HG03196 (cell line): ENCODE measurements around the gene ARHGAP27.
"Not testable (repeated sequence)": the region's sequence is repeated elsewhere in the genome, so short reads cannot be mapped to it uniquely, and the experiment has no call there.

Experiments
- ATAC-seq: cut with Tn5 transposase; IDR thresholded peaks from one replicate; pipeline ENCODE4 v1.9.1; 2021; ENCODE audit not compliant: unreplicated experiment

The ARHGAP27 gene

DNA sequence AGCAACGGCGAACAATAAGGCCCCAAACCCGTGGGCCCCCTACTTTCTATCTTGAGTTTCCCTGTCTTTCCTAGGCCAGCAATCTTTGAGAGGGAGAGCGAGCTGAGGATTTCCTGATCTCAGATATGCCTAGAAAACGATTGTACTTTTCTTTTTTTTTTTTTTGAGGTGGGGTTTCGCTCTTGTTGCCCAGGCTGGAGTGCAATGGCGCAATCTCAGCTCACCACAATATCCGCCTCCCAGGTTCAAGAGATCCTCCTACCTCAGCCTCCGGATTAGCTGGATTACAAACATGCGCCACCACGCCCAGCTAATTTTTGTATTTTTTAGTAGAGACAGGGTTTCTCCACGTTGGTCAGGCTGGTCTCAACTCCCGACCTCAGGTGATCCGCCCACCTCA lies 15.0 kb upstream of the ARHGAP27 start:
- not testable (repeated sequence) for ATAC-seq

DNA sequence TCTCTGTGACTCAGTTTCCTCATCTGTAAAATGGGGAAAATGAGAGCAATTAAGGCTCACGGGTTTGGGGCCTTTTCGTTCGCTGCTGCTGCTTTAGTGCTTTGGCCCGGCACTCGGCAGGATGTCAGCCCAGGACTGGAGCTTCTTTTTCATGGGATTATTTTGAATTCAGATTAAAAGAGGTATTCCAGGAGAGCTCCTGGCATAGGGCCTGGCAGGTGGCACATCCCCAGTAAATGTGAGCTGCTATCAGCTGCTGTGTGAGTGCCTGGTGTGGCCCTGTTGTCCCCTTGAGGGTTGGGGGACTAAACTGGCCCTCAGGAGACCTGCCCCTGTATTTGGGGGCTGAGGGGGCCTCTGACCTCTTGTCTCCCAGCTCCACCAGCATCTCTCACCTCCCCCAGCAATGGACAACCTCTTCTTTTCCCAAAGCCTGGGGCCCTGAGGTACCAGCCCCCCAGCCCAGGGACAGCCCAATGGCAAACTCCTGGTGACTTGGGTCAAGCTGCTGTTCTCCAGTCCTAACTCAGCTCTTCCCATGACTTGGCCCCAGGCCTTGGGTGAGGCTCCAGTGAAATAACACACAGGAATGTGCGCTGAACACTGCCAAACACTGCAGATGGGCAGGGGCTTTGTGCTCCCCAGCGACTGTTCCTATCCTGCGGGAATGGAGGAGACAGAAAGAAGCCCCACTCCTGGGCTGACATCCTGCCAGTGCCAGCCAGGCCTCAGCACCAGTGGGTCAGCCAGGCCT lies 14.4 kb upstream of the ARHGAP27 start:
- ATAC-seq, result not testable (repeated sequence)

DNA sequence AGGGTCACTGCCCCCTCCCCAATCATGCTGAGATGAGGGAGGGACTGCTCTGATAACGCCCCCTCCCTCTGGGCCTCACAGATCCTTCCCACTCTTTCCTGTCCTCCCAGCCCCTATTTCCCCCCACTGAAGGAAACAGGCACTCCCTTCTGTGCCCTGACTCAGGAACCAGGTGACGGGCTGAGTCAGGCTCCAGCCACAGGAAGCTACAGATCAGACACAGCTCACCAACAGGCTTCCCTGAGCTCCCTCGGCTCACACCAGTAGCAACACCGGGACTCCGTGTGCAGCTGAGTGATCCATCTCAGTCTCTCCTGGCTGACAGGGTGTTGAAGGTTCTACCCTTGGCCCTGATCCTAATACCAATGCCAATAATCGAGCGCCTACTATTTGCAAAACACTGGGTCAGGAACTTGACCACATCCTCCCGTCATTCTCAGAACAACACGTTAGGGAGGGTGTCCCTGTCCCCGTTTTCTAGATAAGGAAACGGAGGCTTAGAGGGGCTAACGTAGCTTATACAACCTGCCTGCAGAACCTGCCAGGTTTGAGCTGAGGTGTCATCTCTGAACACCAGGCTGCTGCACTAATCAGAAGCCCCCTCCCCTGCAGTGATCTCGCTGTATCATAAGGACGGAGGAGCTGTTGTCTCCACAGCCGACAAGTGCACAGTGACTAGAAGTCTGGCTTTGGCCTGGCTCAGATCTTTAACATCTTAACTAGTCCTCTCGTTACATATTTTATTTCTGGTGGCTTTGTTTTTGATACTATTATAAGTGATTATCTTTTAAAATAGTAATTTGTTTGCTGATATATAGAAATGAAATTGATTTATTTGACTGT lies 13.5 kb upstream of the ARHGAP27 start:
- not testable (repeated sequence) for ATAC-seq

DNA sequence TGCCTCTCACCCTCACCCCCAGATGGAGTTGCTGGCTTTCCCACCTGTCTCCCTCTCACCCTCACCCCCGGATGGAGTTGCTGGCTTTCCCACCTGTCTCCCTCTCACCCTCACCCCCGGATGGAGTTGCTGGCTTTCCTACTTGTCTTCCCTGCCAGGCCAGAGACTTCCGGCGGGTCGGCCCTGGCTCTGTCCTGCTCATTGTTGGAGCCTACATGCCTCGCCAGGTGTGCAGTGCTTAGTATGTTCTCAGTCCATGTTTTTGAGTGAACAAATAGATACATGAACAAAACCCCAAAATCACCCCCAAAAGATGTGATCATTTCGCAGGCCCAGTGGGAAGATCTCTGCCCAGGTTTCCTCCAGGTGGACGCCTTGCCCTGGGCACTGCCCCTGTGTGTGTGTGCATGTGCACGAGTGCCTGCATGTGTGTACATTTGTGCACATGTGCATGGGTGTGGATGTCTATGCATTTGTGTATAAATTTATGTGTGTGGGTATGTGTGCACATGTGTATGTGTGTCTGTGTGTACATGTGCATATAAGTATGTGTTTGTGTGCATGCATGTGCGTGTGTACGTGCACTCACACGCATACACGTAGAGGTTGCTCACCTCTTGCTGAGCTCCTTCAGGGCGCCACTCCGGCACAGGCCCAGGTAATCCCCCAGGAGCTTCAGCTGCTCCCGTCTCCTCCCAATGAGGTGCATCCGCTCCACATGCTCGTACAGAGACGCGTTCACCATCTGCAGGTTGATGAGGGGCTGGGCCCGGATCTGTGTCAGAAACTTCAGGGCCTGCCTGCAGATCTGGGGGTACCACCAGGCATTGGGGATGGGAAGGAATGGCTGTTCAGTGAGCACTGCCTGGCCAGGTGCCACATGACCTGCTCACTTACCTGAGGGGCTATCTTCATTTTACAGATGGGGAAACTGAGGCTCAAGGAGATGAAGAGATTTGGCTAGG lies 12.5 kb upstream of the ARHGAP27 start:
- not testable (repeated sequence) for ATAC-seq

DNA sequence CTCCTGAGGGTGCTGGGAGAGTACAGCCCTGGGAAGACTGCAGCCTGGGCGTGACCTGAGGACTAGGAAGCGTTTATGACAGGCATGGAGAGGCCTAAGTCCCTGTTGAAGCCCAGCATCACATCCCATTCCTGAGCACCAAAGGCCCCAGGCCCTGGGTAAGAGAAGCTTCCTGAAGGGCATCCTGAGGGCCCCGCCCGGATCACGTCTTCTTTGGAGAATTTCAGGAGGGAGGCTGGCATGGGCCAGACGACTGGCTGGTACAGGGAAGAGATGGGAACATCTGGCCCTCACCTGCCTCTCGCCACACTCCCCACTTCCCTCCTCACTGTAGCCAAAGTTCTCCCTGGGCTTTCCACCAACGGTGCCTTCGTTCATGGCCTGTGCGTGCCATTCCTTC lies 11.6 kb upstream of the ARHGAP27 start:
- not testable (repeated sequence) for ATAC-seq

DNA sequence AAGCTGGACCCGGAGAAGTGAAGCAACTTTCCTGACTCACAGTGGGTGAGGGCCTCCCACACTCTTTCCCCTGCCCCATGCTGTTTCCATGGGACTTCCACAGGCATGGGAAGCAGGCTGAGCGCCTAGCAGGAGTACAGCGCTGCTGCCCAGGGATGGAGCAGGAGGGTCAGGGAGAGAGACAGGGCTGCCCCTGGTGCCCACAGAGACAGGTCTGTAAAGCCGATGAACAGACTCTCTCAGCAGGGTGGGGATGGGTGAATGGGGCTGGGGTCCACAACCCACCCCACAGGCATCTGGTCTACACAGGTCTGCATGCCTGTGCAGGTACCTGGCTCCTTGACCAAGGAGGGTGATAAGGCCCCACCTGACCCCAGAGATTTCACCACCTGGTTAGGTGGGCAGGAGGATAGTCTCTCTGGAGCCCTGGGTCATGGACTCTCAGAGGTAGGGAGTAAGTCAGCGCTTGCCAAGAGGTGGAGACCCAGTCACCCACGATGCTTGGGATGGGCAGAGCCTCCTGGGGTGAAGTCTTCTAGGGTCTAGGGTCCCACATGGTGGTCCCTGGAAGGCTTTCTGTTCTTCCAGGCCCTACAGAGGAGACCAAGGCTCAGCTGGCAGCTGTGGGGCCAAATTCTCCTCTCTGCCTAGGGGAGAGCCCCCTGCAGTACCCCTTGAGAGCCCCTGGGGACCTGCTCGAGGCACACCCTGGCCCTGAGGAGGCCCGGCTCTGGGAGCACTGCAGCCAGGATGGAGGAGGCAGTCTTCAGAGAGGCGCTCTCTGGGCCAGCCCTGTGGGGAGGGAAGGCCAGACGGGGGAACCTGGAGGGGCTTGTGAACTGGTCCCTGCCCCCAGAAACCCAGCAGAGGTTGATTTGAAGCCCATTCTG lies 10.9 kb upstream of the ARHGAP27 start:
- not testable (repeated sequence) for ATAC-seq

DNA sequence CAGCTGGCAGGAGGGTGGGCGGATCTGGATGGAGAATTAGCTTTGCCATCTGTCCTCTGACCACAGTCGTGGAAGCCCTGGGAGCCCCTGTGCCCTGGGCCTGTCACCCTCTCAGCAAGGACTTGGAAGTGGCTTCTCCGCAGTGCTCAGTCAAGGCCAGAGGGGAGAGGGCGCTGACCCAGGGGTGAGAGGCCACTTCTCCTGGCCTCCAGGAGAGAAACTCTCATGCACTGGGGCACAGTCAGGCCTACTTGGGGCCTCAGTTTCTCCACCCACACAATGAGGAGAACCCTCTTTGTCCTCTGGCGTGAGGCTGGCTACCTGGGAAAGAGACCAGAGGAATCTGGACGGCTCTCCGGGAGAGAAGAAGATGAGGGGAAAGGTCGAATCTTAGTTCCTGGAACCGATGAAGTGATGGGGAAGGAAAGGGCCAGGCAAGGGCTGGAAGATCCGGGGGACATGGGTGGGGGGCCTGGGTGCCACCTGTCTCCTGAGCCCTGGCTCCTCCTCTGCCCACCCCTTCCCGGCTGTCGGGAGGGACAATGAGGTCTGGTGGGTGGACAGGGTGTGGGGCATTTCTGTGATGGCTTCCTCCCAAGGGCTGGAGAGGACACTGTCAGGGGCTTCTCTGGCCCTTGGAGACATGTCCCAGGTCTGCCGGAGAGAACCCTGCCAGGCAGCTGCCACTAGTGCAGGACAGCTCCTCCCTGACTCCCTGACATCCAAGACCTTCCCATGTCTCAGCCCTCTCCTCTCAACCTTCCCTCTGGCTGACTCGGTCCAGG lies 9.0 kb upstream of the ARHGAP27 start:
- no peak for ATAC-seq

DNA sequence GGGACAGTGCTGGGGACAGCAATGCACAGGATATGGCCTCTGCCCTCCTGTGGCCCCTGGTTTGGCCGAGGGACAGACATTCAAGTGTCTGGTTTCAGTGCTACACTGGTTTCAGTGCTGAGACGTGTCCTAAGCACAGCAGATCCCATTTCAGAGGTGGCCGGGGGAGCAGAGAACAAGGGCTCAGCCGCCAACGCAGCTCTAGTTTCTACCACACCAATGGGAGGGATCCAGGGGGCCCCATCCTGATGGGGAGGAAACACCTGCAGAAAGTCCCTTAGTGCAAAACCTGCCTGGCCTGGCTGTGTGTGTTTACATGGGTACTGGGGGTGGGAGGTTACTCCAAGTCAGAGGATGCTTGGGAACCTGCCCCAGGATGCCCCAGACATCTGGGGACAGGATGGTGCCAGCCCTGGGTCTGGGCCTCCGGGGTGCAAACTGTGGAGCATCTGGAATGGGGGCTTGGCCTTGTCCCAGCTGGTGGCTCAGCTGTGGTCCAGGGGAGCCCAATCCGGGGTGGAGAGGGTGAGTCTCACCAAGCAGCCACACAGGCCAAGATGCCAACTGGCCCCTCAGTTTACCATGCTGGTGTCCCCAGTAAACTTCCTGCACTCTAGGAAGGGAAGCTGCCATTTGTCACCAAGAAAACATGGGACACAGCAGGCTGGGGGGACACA lies 8.3 kb upstream of the ARHGAP27 start:
- ATAC-seq, result not testable (repeated sequence)

DNA sequence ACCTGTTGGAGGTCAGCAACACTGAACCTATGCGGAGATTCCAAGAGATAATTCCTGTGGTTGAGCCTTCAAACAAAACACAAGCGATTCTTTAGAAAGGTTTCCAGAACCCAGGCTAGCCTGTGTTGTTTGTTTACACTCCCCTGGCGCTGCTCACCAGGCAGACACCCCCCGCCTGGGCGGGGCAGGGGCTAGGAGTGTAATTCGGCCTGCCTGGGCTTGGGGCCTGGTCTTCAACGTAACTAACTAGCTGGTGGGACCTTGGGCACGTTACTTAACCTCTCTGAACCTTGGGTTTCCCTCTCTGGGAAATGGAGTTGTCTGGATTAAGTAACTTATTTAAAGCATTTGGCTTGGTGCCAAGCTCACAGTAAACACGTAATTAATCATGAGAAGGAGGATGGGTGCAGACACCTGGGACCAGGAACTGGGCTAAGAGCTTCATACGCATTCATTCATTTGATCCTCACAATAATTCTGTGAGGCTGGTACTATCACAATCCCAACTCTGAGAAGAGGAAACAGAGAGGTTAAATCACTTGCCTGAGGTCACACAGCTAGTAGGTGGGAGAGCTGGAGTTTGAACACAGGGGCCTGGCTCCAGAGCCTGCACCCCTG lies 7.6 kb upstream of the ARHGAP27 start:
- ATAC-seq, result no peak

DNA sequence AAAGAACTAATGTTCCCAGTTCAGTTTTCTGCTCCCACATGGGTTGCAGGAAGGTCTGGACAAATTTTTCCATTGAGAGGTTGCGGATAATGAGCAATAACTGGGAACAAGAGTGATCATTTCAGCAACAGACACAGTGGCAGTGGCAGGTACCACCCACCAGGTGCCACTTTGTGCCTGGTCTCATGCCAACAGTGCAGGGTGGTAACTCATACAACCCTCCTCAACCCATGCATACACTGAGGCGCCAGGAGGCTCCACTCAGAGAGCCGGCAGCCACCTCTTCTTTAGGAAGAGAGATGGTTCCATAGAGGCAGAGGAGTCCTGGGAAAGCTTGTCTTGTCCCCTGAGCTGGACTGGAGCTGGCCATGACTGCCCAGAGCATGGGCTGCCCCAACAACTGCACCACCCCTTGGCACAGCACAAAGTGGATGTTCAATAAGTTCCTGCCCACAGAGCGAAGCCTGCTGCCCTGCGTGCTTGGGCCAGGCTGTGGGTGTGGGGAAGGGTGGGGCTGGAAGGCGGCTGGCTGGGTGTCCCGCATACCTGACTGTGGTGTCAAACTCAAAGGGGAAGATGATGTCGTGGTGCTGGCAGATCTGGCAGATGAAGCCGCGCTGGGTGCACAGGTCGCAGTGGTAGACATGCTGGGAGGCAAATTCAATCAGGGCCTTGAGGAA lies 6.4 kb upstream of the ARHGAP27 start:
- no peak for ATAC-seq

DNA sequence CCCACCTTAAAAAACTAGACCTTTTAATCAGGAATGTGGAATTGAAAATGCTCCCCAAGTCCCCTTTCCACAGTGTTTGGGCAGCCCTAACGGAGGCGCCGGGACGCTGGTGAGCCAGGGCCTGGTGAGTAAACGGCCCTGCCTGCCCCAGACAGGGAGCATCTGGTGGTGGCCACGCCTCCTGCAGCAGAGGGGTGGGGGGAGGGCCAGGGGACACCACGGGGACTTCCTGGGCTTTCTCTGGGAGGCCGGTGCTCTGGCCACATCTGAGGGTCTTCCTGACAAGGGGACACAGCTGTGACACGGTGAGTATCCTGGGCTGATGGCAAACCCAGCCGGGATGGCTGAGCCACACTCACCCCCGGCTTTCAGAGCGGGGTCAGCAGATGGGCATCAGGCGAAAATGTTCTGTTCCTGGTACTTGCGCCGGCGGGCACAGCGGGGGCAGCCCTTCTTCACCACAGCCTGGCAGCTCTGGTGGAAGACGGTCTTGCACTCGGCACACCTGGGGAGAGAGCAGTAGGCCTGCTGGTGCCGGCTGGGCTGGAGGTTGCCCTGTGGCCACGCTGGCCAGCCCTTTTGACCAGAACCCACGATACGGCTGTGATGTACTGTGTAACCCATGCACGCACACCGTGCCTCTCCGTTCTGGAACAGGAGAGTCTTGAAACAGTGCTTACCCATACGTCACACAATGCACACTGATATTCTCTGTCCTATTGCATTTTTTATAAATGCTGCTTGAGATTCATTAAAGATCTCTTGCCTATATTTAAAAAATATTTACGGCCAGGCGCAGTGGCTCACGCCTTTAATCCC lies 5.0 kb upstream of the ARHGAP27 start:
- no peak for ATAC-seq

DNA sequence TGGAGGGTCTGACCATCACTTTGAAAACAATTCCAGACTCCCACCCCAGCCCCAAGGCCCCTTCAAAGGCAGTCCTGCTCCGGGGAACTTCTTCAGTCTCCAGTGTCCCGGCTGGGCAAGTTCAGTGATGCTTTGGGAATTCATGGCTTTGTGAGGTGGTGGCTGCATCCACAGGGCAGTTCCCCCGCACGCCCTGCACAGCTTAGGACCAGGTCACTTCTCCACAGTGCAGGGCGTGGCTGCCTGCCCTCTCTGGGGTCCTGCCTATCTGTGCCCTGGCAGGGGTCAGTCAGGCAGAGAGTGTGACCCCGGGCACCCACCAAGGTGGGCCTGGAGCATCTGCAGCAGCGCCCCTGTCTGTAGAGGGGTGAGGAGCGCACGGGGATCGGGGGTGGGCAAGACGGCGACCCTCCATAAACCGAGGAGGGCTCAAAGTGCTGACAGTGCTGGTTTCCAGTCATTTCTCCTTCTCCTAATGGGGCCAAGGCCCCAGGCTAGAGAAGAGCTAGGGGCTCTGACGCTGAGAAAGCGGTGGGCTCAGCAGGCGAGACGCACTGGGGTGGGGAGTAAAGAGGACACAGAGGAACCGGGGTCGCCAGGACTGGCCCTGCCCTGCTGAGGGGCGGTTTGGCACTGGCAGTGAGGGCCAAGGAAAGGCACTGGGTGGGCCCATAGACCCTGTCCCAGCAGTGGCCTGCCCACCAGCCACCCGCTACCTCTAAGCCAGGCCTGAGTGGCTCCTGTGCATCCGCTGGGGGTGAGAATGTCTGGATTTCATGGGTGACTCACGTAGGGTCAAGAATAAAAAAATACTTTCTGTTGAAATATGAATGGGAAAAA lies 4.2 kb upstream of the ARHGAP27 start:
- no peak for ATAC-seq

DNA sequence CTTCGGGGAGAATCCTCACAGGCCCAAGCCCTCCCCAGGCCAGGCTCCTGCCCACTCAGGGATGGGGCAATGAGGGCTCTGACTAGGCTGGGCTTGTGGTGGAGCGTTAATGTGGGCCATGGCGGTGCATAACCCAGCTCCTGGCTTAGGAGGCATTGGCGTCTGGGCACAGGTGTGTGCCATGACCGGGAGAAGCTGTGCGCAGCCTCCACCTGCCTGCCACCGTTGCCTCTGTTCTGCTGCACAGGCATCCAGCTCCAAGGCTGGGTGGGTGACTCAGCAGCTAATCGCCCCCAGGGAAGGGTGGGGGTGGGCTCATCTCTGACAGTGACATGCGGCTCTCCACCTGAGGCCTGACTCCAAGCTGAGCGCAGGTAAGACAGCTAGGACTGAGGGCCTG lies 3.5 kb upstream of the ARHGAP27 start:
- no peak for ATAC-seq

DNA sequence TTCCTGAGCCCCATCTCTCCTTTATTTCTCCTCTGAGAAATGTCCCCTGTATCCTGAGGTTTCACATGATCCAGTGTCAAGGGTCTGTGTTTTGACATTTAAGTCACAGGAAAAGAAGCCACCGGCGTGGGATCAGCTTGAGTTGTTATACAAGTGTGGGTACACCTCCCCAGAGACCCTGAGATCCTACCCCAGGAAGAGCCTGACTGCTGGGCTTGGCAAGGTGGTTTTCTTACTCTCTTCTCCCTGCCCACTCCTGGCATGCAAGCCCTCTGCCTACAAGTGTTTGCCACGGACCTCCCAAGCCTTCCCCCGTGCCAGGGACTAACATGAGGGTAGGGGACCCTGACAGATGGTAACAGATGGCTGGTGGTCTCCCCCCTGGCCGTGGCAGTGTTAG lies 2.8 kb upstream of the ARHGAP27 start:
- ATAC-seq, result no peak

DNA sequence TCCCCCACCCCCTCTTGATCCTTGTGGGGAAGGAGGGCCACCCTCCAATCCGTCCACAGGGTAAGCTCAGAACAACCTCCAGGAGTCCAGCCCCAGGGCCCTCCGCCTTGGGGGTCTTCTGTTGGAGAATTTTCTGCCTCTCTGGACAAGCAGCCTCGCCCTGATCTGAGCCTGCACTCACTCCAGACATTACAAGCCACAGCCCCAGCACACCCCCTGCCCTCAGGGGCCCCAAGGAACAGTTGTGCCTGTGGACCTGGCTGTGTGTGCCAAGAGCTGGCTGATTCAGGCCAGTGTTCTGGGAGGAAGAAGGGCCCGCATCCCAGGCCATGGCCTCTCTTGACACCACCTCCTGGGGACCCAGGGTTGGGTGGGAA lies 477 bp upstream of the ARHGAP27 start:
- ATAC-seq, result no peak
